Keratinocyte (primary cell): ENCODE results near the gene DSTN. TPM values are rescaled to one million over a fixed set of nuclear protein-coding genes. Genes with fewer than 3 reads are reported as not detected.

Experiments used
- DNase-seq: peaks from one replicate; pipeline ENCODE4 v3.0.0-alpha.2; 2011; ENCODE audit warnings: low read depth, missing footprints, low spot score
- FAIRE-seq: peaks from 2 replicates; lab custom pipeline; 2011; peaks lifted over from hg19 to GRCh38; lab: Jason Lieb, UNC
- H2AFZ ChIP-seq: 2 replicates; pipeline ENCODE4 v1.6.0; 2012; ENCODE audit warnings: low read length, control low read depth, inconsistent platforms; ENCODE audit not compliant: control insufficient read depth
- H3K27ac ChIP-seq: 2 replicates; pipeline ENCODE4 v1.5.1; 2011; ENCODE audit warnings: low read length; ENCODE audit not compliant: control insufficient read depth, insufficient read depth
- H3K27me3 ChIP-seq: 3 replicates; pipeline ENCODE4 v1.6.0; 2011; ENCODE audit warnings: low read length; ENCODE audit not compliant: control insufficient read depth, insufficient read depth; ENCODE audit errors: extremely low read depth
- H3K36me3 ChIP-seq, 2 experiments: 2 replicates in 1 of 2; 3 replicates in 1 of 2; pipeline ENCODE4 v1.5.1; 2011; ENCODE audit warnings: low read length in 2 of 2, mild to moderate bottlenecking in 1 of 2; ENCODE audit not compliant: control insufficient read depth in 2 of 2, insufficient read depth in 2 of 2; ENCODE audit errors: extremely low read depth in 1 of 2
- H3K4me1 ChIP-seq: 3 replicates; pipeline ENCODE4 v1.5.1; 2011; ENCODE audit warnings: low read length; ENCODE audit not compliant: control insufficient read depth, insufficient read depth; ENCODE audit errors: extremely low read depth
- H3K4me2 ChIP-seq: 3 replicates; pipeline ENCODE4 v1.6.0; 2011; ENCODE audit warnings: low read depth, low read length; ENCODE audit not compliant: control insufficient read depth, insufficient read depth; ENCODE audit errors: extremely low read depth
- H3K4me3 ChIP-seq, 3 experiments: fragments of 200-600 bp in 1 of 3; sonication (generic) in 1 of 3; 2 replicates in 2 of 3; 3 replicates in 1 of 3; pipeline ENCODE4 v1.5.1; 2011 to 2016; ENCODE audit warnings: low read length in 3 of 3, mild to moderate bottlenecking in 3 of 3, control low read depth in 2 of 3, inconsistent platforms in 1 of 3, low read depth in 1 of 3, mixed read lengths in 1 of 3, mixed run types in 1 of 3, moderate library complexity in 1 of 3; ENCODE audit not compliant: control insufficient read depth in 2 of 3, insufficient read depth in 2 of 3; ENCODE audit errors: extremely low read depth in 1 of 3
- H3K79me2 ChIP-seq: 2 replicates; pipeline ENCODE4 v1.6.0; 2012; ENCODE audit warnings: low read length; ENCODE audit not compliant: control insufficient read depth, insufficient read depth
- H3K9ac ChIP-seq: 3 replicates; pipeline ENCODE4 v1.6.0; 2011; ENCODE audit warnings: low read length; ENCODE audit not compliant: control insufficient read depth, insufficient read depth; ENCODE audit errors: extremely low read depth
- H3K9me1 ChIP-seq: 3 replicates; pipeline ENCODE4 v1.6.0; 2011; ENCODE audit warnings: low read length; ENCODE audit not compliant: control insufficient read depth, insufficient read depth; ENCODE audit errors: extremely low read depth
- H3K9me3 ChIP-seq: 2 replicates; pipeline ENCODE4 v1.5.1; 2012; ENCODE audit warnings: low read depth, low read length; ENCODE audit not compliant: control insufficient read depth
- H4K20me1 ChIP-seq: 3 replicates; pipeline ENCODE4 v1.6.0; 2011; ENCODE audit warnings: low read length; ENCODE audit not compliant: control insufficient read depth, insufficient read depth; ENCODE audit errors: extremely low read depth
- EZH2 ChIP-seq: IDR thresholded peaks from one replicate; pipeline ENCODE4 v1.6.1; 2012; ENCODE audit warnings: inconsistent platforms, mild to moderate bottlenecking, low read length, moderate library complexity
- dilution Hi-C: fragments of 300-500 bp; cut with MboI; formaldehyde crosslinking; loops from one replicate; pipeline ENCODE4 v1.7.0; 2020; ENCODE audit warnings: low sequenced_read_pairs; ENCODE audit not compliant: extremely low pct_ligation_motif_present
- polyA plus RNA-seq, 5 experiments: library from polyadenylated mRNA; depleted of rRNA in 3 of 5; stranded (reverse) in 3 of 5; stranded (forward) in 1 of 5; unstranded in 1 of 5; fragments of >200 nt; gene quantifications; 1 replicate in 1 of 5; 2 replicates in 3 of 5; 3 replicates in 1 of 5; pipeline versions ENCODE4 v1.2.1 to v1.2.3, GENCODE V29; 2011 to 2012; ENCODE audit warnings: missing spikeins in 2 of 5, low read depth in 1 of 5, low replicate concordance in 1 of 5
- TF ChIP-seq, protein P1 (sequence below), 3 experiments: IDR thresholded peaks in 1 of 3; conservative IDR thresholded peaks in 1 of 3; optimal IDR thresholded peaks in 1 of 3; 2 replicates in 2 of 3; 3 replicates in 1 of 3; pipeline versions ENCODE3 to v1.5.1; 2011; ENCODE audit warnings: low read length in 3 of 3, mild to moderate bottlenecking in 3 of 3, moderate library complexity in 2 of 3, control low read depth in 1 of 3, inconsistent platforms in 1 of 3; ENCODE audit not compliant: insufficient read depth in 2 of 3; ENCODE audit errors: extremely low read depth in 1 of 3

DSTN gene
- polyA plus RNA-seq, 1 donor (not counting 4 experiments of a cell fraction or from before 2014, with no cell fraction given), result 288 TPM

DNA sequence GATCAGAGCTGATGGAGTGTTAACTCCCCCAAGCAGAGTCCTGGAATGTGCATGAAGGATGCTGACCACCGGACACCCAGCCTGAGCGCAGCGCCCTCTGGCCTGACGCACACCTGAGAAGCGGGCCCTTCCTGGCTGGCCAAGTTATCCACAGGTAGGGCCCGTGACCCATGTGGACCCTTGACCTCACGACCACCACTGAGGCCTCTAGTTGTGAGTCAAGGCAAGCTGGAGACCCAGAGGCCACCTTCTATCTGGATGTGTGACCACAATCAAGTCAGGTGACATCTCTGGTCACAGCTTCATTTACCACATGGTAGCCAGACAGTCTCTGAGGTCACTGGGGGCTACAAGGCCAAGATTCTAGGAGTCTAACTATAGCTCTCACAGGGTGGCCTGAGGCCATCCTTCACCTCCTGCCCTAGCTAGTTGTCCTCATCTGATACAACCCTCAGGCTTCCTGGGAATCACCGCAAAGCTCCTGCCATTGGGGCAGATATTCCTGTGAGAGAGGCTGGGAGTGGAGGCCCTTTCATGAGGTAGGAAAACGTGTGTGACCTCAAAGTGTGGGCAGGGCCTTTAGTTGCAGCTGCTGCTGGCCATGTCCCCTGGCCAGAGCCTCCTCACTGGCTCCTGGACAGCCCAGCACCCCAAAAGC lies 53.1 kb downstream of the DSTN start:
- no peak overlapping the region for H3K4me3 ChIP-seq
- no peak overlapping the region for H2AFZ ChIP-seq
- dilution Hi-C loops, result no loop called here
- H4K20me1 ChIP-seq, result no peaks in the 10 kb centered on the region
- H3K36me3 ChIP-seq, result peaks cover 44 to 81% of the 10 kb centered on the region in 2 experiments
- no peaks in the 10 kb centered on the region for H3K9me3 ChIP-seq
- no peaks in the 10 kb centered on the region for H3K79me2 ChIP-seq
- H3K27ac ChIP-seq, result no peak overlapping the region
- DNase-seq (no peak), FAIRE-seq (no peak)
- no peaks in the 10 kb centered on the region for H3K4me1 ChIP-seq
- no peak overlapping the region for H3K9ac ChIP-seq
- no peak for TF ChIP-seq EZH2
- TF ChIP-seq, protein P1, sequence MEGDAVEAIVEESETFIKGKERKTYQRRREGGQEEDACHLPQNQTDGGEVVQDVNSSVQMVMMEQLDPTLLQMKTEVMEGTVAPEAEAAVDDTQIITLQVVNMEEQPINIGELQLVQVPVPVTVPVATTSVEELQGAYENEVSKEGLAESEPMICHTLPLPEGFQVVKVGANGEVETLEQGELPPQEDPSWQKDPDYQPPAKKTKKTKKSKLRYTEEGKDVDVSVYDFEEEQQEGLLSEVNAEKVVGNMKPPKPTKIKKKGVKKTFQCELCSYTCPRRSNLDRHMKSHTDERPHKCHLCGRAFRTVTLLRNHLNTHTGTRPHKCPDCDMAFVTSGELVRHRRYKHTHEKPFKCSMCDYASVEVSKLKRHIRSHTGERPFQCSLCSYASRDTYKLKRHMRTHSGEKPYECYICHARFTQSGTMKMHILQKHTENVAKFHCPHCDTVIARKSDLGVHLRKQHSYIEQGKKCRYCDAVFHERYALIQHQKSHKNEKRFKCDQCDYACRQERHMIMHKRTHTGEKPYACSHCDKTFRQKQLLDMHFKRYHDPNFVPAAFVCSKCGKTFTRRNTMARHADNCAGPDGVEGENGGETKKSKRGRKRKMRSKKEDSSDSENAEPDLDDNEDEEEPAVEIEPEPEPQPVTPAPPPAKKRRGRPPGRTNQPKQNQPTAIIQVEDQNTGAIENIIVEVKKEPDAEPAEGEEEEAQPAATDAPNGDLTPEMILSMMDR (optimal IDR thresholded peaks at IDR 0.05 in 1 of 3, IDR thresholded peaks at IDR 0.05 in 1 of 3, conservative IDR thresholded peaks at IDR 0.05 in 1 of 3; ENCODE audit: extremely low read depth in 1 of 3, insufficient read depth in 2 of 3, low read length in 3 of 3), result no peak
- H3K4me2 ChIP-seq, result no peak overlapping the region
- no peaks in the 10 kb centered on the region for H3K9me1 ChIP-seq
- H3K27me3 ChIP-seq, result no peaks in the 10 kb centered on the region

DNA sequence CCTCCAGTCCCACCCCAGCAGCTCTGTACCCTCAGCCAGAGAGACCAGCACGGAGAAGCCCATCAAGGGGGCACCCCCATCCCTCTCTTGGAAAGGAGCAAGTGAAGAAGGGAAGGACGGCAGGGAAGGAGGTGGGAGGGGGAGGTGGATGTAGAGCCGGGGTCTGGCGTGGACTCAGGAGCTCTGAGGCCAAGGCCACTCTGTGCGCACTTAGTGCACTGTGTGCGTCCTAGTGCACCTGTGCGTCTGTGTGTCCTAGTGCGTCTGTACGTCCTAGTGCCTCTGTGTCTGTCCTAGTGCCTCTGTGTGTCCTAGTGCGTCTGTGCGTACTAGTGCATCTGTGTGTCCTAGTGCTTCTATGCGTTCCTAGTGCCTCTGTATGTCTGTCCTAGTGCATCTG lies 54.2 kb downstream of the DSTN start:
- Histone ChIP-seq H3K36me3 (peaks cover 36 to 80% of the 10 kb centered on the region in 2 experiments), H2AFZ (no peak overlapping the region), H3K9me3 (no peaks in the 10 kb centered on the region), H3K79me2 (no peaks in the 10 kb centered on the region), H4K20me1 (no peaks in the 10 kb centered on the region), H3K4me2 (no peak overlapping the region), H3K27ac (no peak overlapping the region), H3K27me3 (no peaks in the 10 kb centered on the region), H3K4me3 (no peak overlapping the region), H3K9ac (no peak overlapping the region), H3K9me1 (no peaks in the 10 kb centered on the region), H3K4me1 (no peaks in the 10 kb centered on the region)
- no peak for TF ChIP-seq EZH2
- TF ChIP-seq, protein P1 (optimal IDR thresholded peaks at IDR 0.05 in 1 of 3, IDR thresholded peaks at IDR 0.05 in 1 of 3, conservative IDR thresholded peaks at IDR 0.05 in 1 of 3; ENCODE audit: extremely low read depth in 1 of 3, insufficient read depth in 2 of 3, low read length in 3 of 3), result no peak
- dilution Hi-C loops, result no loop called here
- DNase-seq, result no peak
- FAIRE-seq, result no peak
